ENCODE measurements around the gene CYP1A2.

The CYP1A2 gene

DNA sequence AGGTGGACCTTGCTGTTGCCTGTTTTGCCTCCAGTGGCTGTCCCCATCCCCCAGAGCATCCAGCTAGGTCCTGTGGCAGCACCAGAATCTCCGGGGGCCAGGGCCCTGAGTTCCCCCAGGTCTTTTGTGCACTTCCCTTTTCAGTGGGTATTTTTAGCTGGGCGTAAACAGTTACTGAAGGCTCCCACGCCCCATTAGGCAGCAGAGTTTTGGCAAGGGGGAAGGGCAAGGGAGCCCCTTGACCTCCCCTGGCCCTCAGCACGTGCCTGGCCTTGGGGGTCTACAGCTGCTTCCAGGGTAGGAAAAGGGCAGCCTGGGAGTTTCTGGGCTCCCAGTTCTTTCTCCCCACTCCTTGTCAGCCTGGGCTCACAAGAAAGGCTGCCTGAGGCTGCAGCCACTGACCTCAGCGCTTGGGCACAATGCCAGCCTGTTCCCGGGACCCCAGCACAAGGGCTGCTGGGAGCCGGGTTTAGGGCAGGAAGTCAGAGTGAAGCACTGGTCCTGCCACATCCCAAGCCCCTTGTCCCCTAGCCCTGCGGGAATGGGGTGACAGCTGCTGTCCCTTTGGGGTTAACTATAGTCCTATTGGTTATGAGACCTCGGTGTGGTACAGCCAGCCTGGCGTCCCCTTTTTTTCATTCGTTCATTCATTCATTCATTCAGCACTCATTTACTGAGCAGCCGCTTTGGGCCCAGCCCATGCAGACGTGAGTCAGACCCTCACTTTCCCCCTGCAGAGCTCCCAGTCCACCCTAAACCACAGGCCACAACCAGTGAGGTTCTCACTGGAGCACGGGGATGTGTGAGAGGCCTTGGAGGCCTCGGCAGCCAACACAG lies 41.7 kb downstream of the CYP1A2 start:
- peak; percentile 56 for DNase-seq

DNA sequence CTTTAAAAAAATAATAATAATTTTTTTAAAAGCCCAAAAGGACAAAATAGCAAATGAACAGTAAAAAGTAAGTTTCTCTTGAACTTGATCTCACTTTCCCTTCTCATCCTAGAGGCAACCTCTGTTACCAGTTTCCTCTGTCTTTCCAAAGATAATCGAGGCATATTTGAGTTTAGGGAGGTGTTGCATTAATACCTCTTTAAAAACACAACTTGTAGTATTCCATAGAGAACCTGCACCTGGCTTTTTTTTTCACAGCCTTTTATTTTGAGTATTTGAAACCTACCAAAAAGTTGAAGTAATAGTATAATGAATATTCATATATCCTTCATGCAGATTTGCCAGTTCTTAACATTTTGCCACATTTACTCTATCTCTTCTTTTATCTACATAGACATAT lies 42.4 kb downstream of the CYP1A2 start:
- DNase-seq: no peak

- peak; percentile 70 for DNase-seq
These were observed 43.0 kb downstream of the CYP1A2 start for GRCh38 chr15:74791667-74792066.

DNA sequence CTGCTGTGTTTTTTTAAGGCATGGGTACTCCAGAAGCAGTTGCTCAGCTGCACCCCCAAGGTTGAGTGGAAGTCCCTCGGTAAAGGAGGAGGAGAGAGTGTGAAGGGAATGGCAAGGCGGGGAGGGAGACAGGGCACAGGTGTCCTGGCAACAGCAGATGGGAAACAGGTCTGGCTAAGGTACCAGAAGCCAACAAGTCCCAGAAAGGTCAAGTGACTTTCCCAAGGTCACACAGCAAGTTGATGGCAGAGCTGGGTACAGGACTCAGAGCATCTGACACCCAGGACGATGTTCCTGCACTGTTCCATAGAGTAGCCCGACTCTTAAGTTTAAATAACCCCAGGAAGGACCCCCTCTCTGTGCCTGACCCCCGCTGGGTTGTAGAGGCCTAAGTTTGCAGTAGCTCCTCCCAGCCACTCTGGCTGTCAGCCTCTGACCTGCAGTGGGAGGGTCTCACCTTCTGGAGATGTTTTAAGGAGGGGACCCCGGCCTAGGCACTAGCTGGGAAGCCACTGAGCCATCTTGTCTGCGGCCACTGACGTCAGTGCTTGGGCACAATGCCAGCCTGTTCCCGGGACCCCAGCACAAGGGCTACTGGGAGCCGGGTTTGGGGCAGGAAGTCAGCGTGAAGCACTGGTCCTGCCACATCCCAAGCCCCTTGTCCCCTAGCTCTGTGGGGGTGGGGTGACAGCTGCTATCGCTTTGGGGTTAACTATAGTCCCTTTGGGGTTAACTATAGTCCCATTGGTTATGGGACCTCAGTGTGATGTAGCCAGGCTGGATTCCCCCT lies 43.8 kb downstream of the CYP1A2 start:
- DNase-seq: no peak

- DNase-seq: peak; percentile 64
These were observed 44.7 kb downstream of the CYP1A2 start for GRCh38 chr15:74793135-74794028.

GRCh38 chr15:74794248-74794969 lies 45.8 kb downstream of the CYP1A2 start:
- no peak for DNase-seq

DNA sequence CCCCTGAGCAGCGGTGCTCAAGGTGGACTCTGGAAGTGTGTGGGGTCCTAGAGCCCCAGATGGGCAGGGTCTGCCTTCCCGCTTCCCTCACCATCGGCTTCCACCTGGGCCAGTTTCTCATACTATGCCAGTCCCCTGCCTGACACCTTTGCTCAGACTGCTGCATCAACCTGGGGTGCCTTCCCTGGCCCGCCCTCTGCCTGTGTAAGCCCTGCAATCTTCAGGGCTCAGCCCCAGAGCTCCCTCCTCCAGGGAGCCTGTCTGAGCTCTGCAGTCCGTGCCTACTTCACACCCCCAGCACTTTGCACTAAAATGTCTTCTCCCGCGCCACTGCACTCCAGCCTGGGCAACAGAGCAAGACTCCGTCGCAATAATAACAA lies 46.3 kb downstream of the CYP1A2 start:
- no peak for DNase-seq

DNA sequence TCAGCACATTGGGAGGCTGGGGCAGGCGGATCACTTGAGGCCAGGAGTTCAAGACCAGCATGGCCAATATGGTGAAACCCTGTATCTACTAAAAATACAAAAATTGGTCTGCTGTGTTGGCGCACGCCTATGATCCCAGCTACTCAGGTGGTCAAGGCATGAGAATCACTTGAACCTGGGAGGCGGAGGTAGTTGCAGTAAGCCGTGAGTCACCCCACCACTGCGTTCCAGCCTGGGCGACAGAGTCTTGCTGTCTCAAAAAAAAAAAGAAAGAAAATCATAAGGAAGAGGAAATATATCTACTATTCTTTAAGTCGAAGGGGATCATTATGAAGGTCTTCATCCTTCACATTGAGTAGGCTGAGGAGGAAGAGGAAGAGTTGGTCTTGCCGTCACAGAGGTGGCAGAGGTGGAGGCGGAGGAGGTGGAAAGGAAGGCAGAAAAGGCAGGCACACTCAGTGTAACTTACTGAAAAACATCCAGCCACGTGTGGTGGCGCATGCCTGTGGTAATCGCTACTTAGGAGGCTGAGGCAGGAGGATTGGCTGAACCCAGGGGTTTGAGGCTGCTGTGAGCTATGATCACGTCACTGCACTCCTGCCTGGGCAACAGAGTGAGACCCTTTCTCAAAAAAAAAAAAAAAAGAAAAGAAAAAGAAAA lies 47.5 kb downstream of the CYP1A2 start:
- DNase-seq: no peak

- no peak for DNase-seq
These were observed 50.0 kb downstream of the CYP1A2 start for GRCh38 chr15:74798388-74799254.

DNA sequence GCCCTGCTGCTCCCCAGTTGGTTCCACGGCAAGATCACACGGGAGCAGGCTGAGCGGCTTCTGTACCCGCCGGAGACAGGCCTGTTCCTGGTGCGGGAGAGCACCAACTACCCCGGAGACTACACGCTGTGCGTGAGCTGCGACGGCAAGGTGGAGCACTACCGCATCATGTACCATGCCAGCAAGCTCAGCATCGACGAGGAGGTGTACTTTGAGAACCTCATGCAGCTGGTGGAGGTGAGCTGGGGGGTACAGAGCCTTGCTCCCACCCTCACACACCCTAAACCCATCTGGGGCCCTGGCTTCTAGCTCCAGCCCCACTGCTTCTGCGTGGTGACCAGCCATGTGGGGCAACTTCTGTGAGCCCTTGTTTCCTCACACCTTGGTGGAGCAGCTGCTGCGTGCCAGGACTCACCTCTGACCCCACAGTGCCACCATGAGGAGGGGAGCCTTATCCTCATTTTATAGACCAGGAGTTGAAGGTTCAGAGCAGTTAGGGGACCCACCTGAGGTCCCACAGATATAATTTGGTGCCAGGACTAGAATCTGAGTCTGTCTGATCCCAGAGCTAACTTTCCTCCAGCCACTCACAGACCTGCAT lies 50.7 kb downstream of the CYP1A2 start:
- DNase-seq: no peak

DNA sequence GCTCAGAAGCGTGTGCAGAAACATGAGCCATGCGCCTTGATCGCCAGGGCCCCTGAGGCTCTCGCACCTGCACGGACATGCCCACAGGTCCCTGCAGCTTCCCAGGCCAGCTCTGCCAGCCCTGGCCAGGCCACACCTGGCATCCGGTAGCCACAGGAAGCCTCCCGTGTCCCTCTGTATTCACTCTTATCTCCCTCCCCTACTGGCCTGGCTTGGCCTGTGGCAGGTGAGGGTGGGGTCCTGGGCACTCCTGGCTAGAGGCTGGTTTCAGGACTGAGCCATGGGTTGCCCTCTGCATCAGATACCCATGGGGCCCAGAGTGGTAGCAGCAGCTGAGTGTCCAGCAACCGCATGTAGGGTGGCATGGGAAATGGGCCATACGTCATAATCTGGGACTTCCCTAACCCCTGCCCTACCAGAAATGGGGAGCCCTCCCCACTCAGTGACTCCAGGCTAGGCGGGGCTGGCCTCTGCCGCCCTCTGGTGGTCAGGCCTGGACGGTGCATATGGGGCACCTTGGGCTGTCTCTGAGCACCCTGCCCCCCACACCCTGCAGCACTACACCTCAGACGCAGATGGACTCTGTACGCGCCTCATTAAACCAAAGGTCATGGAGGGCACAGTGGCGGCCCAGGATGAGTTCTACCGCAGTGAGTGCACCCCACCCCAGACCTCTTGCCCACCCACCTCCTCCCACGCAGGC lies 51.4 kb downstream of the CYP1A2 start:
- peak; percentile 75 for DNase-seq

- no peak for DNase-seq
These were observed 52.0 kb downstream of the CYP1A2 start for GRCh38 chr15:74800559-74801094.

GRCh38 chr15:74801311-74801997 lies 52.8 kb downstream of the CYP1A2 start:
- no peak for DNase-seq

DNA sequence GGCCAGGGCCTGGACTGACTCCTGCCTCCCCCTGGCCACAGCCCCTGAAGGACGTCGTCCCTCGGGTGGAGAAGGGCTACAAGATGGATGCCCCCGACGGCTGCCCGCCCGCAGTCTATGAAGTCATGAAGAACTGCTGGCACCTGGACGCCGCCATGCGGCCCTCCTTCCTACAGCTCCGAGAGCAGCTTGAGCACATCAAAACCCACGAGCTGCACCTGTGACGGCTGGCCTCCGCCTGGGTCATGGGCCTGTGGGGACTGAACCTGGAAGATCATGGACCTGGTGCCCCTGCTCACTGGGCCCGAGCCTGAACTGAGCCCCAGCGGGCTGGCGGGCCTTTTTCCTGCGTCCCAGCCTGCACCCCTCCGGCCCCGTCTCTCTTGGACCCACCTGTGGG lies 53.6 kb downstream of the CYP1A2 start:
- DNase-seq: no peak

GRCh38 chr15:74802862-74803447 lies 54.3 kb downstream of the CYP1A2 start:
- no peak for DNase-seq

DNA sequence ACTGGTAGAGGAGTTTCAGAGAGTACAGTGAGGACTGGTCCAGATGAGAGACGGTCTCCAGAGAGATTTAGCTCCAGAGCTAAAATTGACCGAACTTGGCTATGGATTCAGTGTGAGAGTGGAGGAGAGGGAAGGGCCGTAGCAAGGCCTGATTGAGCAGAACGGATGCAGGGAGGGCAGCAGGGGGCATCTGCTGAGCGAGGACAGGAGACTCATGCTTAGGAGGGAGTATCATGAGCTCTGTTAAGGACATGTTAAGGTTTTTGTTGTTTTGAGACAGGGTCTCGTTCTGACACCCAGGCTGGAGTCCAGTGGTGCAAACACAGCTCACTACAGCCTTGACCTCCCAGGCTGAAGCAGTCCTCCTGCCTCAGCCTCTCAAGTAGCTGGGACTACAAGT lies 56.3 kb downstream of the CYP1A2 start:
- DNase-seq: no peak
